8988T (cell line): ENCODE measurements around the gene TCAF1.

Experiments
- DNase-seq: peaks from one replicate; pipeline ENCODE4 v3.0.0; 2011

The TCAF1 gene, protein sequence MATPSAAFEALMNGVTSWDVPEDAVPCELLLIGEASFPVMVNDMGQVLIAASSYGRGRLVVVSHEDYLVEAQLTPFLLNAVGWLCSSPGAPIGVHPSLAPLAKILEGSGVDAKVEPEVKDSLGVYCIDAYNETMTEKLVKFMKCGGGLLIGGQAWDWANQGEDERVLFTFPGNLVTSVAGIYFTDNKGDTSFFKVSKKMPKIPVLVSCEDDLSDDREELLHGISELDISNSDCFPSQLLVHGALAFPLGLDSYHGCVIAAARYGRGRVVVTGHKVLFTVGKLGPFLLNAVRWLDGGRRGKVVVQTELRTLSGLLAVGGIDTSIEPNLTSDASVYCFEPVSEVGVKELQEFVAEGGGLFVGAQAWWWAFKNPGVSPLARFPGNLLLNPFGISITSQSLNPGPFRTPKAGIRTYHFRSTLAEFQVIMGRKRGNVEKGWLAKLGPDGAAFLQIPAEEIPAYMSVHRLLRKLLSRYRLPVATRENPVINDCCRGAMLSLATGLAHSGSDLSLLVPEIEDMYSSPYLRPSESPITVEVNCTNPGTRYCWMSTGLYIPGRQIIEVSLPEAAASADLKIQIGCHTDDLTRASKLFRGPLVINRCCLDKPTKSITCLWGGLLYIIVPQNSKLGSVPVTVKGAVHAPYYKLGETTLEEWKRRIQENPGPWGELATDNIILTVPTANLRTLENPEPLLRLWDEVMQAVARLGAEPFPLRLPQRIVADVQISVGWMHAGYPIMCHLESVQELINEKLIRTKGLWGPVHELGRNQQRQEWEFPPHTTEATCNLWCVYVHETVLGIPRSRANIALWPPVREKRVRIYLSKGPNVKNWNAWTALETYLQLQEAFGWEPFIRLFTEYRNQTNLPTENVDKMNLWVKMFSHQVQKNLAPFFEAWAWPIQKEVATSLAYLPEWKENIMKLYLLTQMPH

DNA sequence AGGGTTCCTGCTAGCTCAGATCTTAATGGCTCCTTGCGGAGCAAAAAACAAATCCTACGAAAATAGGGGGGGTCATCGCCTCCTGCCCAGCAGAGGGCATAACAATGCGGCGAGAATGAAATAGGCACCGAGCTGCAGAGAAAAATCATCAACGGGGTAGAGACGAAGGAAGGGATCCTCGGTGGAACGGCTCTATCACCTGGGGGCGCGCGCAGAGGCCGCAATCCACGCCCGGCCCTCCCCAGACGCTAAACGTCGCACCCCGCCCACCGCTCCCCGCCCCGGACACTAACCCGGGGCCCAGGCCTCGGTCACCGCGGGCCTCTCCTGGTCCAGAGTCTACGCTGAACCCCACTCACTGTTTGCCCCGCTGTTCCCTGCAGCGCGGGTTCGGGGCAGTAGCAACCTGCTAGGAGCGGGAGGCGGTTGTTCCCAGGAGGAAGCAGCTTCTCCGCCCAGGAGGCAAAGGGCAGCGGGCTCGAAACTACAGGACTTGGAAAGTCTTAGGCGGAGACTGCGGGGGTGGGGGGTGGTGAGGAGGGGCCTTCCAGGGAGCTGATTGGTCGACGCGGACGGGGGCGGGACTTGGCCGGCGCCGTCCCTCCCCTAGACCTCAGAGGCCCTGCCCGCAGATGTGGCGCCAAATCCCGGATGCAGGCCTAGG lies at the start of gene TCAF1:
Gene TCAF1 (minus strand): TSS at position 509 of the 664 bp plus-strand sequence. CDS start 25,568 bp downstream, outside the sequence.
- peak; percentile 63 for DNase-seq

DNA sequence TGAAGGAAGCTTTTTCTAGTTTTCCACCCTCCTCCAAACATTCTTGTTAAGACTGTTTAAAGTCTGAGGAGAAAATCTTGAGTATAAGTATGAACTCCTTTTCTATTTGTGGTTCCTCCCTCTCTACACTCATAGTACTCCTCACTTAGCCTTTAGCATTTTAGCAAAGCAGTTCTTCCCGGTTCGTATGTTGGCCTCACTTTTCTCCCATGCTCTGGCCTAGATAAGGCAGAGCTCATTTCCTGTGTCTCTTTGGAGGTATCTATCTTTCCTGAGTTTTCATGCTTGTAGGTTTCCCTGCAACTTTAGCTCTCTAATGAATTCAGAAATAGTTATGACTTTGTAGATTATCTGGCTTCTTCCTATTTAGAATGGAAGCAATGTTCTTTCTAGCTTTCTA lies 46.8 kb upstream of the TCAF1 start:
- no peak for DNase-seq

DNA sequence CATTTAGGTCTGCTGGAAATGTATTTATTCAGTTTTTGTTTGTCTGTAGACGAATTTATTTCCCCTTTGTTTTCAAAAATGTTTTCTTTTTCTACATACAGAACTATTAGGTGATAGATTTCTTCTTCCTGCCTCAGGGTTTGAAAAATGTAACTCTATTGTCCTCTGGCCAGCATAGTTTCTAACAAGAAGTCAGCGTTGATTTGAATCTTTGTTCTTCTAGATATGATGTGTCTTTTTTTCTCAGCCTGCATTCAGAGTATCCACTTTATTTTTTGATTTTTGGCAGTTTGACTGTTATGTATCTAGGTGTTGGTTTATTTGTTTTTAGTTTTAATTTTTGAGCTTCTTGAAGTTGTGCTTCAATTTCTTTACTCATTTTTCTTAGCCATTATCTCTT lies 45.1 kb upstream of the TCAF1 start:
- DNase-seq, result no peak

DNA sequence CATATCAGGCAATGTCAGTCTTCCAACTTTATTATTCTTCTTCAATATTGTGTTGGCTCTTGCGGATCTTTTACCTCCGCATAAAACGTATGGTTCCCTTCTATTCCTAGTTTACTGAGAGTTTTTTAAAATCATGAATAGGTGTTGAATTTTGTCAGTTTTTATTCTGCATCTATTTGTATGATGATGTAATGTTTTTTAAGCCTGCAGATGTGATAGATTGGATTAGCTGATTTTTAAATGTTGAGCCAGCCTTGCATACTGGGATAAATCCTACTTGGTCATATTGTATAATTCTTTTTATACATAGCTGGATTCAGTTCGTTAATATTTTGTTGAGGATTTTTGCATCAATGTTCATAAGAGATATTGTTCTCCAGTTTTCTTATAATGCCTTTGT lies 43.4 kb upstream of the TCAF1 start:
- DNase-seq, result no peak

DNA sequence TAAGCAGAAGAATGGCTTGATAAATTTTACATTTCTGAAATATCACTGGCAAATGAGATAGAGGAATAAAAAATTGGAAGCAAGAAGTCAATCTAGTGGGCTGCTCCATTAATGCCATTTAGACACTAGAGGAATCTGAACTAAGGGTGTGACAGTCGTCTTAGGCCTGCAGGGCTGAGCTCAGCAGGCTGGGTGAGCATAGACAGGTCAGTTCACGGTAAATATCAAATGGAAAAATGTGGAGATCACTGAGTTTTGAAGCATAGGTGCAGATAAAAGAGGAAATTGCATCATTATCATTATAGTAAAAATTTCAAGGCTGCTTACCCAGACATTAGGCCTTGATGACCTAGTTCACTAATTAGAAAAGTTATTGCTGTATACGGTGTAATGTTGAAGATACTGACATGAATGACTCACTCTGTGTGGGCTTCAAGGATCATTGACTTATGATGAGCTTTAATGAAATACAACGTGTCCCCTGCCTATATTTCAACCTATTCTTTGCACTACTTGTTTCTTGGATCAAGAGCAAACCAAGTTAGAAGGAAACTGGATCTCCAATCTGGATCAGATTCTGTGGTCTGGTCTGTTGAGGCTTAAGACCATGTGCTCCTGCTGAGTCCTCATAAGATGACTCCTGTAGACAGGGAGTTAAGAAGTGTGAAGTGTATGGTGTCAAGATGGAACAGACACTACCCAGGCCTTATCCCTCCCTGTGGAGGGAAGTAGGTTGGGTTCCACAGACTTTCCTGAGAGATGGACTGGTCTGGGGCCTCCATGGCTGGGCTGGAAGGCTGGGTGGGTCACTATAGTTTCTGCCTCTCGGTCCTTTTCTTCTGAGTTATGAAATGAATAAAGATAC lies 36.6 kb upstream of the TCAF1 start:
- no peak for DNase-seq

DNA sequence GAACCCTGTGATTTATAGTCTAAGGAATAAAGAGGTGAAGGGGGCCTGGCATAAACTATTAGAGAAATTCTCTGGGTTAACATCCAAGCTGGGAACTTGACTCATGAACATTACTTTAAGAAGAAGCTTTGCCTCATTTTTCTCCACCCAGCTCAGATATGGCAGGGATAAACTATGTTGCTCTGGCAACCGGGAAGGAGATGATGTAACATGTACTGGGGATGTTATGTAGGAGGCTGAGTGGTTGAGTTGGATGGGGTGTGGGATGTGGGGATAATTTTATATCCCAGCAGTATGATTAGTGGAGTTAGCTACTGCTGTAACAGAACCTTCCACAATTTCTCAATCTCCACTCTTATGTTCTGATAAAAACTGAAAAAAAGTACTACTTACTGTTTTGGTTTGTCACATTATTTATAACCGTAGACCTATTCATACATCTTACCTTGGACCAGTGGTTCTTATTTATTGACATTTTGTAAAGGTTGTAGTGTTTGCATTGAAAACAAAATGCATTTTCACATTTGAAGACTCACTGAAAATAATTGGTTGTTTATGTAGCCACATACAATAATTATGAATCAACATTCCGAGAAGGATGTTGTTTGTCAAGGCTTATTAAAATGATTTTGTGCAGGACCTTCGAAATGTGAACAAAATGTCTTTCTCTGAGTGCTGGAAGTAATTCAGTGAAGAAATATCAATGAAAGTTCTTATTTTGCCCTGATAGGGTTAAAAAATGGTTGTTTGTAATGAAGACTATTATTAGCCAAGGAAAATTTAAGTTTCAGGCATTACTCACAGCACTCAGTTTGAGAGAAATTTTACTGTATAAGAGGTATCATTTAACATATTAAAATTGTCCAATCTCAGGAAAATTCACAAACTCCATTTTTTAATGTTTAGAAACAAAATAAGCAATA lies 34.4 kb upstream of the TCAF1 start:
- DNase-seq, result no peak

DNA sequence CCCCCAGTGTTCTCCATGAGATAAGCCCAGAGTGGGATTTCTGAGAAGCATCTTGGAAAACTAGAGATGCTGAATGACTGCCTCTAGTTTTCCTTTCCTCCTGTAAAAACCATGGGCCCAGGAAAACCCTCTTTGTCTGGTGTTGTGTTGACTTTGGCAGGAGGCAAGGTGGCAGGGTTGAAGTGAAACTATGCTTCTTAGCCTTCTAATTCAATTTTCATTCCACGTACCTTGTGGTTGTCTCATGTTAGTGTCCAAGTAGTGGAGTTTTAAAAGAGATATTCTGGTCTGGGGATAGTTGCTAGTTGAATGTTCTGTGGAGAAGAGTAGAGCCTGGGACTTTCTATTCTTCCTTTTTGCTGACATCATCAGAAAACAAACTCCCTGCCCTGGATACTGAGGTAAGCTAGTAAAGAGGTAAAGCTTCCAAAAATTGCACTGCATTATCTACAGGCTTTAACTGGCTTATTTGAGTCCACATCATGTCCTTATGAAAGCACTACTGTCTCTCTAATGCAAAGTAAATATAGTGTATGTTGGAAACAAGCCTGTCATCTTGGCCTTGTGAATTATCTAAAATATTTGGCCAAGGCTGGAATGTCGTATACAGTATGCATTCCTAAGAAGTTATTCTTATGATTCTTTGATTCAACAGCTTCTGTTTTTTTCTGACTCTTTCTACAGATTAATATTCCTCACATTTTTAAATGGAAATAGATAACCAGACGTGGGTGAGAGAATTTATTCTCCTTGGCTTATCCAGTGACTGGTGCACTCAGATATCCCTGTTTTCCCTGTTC lies 32.8 kb upstream of the TCAF1 start, which contains the start of gene OR2F2:
Gene OR2F2 (plus strand): TSS at position 708 of the 800 bp plus-strand sequence. CDS start 0 bp downstream, at position 708.
- no peak for DNase-seq

DNA sequence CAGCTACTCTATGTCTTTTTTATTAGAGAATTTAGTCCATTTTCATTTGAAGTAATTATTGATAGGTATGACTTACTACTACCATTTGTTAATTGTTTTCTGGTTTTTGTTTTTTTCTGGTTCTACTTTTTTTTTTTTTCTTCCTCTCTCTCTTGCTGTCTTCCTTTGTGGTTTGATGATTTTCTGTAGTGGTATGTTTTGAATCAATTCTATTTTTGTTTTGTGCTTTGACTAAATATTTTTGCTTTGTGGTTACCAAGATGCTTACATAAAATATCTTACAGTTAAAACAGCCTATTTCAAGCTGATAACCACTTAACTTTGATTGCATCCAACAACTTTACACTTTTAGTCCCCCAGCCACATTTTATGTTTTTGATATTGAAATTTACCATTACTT lies 29.8 kb upstream of the TCAF1 start:
- no peak for DNase-seq

DNA sequence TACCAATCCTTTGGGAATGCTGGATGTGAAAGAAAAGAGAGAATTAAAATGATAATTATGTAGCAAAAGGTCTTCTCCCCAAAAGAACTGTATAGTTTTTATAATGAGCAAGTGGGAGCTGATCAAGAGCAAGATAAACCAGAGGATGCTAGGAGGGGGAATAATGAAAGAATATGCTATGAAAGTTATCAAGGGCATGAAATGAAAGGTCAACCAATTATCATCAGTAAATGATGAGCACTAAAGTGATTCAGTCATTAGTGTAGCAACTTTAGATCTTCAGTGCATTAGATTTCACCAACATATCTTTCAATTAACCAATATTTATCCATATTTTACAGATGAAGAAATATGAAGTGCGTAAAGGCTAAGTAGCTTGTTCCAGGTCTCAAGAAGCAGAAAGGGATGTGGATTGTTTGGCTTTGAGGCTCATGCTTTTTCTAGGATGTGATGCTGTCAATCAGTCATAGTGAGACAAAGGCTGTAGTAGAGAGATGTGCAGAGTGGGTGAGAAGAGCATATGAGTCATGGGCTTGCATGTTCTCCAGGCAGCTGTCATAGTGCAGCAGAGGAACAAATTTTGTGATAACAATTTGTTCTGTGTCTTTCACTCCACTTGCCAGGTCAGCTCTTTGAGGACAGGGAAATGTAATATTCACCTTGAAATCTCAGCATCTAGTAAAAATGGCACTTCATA lies 27.4 kb upstream of the TCAF1 start:
- DNase-seq, result no peak

DNA sequence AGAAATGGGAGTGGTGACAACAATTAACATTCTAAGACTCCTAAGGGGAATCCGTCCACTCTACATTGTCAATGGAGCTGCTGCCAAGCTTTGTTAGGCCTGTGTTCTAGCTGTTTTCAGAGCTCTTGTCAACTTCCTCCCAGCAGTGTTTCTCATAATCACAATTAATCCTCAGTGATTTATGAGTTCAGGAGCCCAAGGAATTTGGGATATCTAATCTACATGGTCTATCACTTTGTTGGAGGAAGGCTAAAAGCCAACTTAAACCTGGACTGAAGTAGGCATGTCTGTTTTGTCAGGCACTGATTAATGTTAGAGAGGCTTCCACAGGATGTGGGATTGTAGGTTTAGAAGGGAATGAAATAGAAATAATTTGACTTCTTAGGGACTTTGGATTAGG lies 22.9 kb upstream of the TCAF1 start:
- DNase-seq, result no peak

DNA sequence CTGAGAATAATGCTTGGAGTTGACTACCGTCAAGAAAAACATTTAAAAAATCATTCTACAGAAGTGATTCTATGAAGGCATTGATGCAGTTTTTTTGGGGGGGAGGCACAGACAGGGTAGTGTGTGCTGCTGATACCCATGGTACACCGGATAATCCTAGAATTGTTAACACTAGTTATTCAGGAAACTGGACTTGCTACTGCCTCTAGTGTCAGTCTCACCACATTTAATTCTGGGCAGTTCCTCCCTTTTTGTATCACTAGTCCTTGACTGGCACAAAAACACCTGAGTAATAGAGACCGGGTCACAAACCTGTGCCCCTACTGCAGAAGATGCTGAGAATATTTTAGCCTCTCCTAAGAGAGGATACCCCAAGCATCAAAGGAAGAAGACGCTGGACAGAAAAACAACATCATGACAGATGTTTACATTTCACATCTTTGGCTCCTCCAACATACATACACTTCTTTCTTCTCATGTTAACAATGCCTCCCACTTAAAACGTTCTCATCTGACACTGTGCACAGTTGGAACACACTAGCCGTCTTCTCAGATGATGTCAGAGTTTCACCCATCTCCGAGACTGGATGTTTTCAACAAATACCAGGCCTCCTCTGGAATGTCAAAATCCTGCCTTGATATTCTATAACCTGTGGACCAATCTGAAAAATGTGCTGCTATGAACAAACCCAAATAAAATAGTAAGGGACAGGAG lies 13.1 kb upstream of the TCAF1 start:
- DNase-seq, result no peak

DNA sequence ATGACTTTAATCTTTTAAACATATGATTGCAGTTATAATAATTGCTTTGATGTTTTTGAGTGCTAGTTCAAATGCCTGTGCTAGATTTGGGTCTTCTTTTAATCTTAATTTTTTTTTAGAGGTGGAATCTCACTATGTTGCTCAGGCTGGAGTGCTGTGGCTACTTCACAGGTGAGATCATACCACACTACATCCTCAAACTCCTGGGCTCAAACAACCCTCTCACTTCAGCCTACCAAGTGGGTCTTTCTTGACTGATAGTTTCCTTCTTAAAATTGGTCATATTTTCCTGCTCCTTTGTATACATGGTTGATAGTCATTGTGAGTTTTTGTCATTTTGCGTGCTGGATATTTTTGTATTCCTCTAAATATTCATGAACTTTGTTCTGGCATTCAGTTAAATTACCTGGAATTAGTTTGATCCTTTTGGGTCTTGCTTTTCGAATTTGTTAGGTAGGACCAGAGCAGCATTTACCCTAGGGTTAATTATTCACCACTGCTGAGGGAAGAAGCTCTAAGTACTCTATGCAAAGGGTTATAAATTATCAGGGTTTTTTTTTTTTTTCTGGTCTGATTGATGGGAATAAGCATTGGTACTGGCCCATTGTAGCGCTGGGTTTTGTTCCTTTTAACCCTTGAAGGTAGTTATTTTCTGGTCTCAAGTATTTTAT lies 12.1 kb upstream of the TCAF1 start:
- DNase-seq, result no peak

DNA sequence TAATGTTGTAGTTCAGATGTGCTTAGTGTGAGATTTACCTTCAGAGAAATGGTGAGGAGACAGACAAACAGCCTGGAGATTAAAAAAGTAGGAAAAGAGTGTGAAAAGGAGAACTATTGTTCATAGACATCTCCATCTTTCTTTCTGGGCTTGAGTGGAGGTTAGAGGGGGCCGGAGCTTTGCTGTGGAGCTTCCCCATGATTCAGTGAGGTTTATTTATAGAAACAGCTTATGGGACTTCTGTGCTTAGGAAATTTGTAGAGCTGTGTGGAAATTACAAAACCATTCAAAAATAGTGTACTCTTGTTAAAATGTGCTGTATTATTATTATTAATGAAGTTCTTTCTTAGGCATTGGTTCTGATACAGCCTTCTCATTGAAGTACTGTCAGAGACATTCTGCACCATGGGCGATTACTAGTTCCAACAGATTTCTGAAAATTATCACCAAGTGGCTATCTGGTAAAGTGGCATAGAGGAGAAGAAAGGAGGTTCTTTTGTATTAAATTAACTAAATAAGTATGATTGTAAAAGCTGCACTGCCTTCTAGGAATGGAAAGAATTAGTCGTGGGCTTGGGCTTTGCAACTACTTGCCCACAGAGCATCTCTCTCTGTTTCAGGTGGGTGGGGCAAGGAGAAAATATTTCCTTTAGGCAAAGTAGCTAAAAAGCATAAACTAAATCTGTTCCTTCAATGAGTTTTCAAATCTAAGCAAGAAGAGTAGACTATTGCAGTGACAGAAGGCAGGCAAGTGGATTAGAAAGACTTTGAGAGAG lies 8.7 kb upstream of the TCAF1 start:
- no peak for DNase-seq

DNA sequence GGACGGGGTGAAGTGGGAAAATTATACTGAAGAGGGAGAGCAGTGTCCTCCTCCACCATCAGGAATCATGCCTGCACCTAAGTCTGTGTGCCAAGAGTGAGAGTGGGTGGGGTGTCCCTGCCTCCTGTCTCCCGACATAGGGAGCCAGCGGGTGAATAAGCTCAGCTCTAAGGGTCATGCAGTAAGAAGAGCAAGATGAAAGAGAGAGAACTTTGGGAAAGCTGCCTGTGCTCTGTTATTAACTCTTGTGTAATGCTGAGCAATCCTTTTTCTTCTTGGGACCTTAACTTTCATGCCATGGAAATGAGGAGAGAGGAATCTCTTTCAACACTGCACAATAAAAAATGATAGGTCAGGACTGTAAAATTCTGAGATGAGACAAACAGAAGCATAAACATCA lies 7.9 kb upstream of the TCAF1 start:
- no peak for DNase-seq

DNA sequence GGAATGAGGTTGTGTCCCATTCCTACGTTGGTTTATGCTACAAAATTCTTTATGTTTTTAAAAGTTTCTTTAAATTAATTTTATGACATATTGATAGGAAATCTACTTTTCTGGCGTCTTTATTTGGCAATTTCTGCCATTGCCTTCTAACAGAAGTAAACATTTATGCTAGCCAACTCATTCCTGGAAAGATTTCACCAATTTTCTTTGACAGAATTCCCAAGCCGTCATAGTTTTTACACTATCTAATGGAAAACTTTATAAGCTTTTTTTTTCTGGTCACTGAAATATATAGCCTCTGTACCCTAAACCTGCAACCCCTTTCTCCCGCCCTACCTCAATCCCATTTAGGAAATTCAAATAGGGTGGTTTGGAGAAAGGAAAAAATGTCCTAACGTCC lies 6.1 kb upstream of the TCAF1 start:
- no peak for DNase-seq

DNA sequence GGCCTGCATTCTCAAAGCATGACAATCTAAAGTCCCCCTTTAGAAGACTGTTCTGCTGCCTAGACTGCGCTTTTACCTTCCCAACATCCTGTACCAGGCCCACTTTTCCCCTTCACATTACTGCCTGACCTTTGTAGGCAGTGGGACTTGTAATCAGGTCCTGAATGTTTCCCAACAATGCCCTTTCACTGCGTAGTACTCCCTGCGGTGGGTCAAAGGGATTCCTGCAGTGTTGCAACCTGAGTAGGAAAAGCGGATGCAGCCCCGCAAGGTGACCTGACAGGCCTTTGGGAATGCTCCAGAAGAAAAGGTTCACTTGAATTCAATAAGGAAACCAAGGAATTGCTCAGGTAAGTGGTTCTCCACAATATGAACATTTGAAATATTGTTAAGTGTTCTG lies 4.9 kb upstream of the TCAF1 start:
- no peak for DNase-seq

DNA sequence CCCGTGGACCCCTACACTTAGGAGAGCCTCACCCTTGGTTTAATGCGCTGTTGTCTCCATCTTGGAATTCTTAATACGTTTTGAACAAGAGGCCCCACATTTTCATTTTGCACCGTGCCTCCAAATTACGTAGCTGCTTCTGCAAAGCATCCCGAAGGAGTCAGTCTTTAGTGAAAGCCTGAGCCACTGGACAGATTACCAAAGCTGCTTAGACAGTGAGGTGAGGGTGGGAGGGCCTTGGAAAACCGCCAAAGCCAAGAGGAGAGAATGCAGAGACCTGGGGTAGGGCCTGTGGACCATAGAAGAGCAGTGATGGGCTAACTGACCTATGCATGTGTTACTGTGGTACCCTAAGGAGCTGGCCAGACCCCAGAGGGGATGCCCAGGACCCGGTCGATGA lies 4.2 kb upstream of the TCAF1 start:
- no peak for DNase-seq

DNA sequence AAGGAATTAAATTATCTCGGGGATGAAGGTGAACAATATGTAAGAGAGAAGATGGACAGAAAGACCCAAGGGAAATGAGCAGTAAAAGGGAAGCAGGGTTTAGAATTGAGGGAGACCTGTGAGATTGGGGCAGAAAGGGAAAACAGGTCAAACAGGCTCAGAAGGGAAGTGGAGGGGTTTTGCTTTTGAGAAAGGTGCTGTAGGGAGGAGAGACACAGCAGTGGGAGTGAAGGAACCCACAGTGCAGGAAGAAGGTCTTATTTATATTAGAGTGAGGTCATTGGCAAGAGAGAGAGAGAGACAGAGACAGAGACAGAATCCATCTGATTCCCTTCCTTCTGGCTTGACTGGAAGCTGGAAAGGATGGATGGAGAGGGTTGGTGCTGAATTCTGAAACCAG lies 3.5 kb upstream of the TCAF1 start:
- DNase-seq, result no peak
